ENCODE data around the gene STK24.
"Not testable (repeated sequence)": the region's sequence is repeated elsewhere in the genome, so short reads cannot be mapped to it uniquely, and the experiment has no call there.

Gene STK24

GRCh38 chr13:98582947-98583346 is 6.0 kb upstream of the STK24 start:
- no peak for DNase-seq

GRCh38 chr13:98581971-98582702 is 5.2 kb upstream of the STK24 start:
- DNase-seq, result no peak

- no peak for DNase-seq
Observed at GRCh38 chr13:98581381-98581780, 4.5 kb upstream of the STK24 start.

- no peak for DNase-seq
Observed at GRCh38 chr13:98580420-98580819, 3.5 kb upstream of the STK24 start.

- peak in 1 of 58 donors; percentile 57 for DNase-seq
Observed at GRCh38 chr13:98577836-98578285, 954 bp upstream of the STK24 start.

- DNase-seq, result peak in 18 of 58 donors; percentile 15 to 54 (median 32)
Observed at GRCh38 chr13:98576200-98576945, 534 bp downstream of the STK24 start.

- DNase-seq, result peak in 1 of 58 donors; percentile 6
Observed at GRCh38 chr13:98575904-98576199, 1.1 kb downstream of the STK24 start.

- DNase-seq, result no peak
Observed at GRCh38 chr13:98575009-98575903, 1.7 kb downstream of the STK24 start.

GRCh38 chr13:98571955-98572662 is 4.8 kb downstream of the STK24 start:
- DNase-seq, result no peak

- DNase-seq, result peak in 1 of 58 donors; percentile 13
Observed at GRCh38 chr13:98570929-98571372, 6.0 kb downstream of the STK24 start.

GRCh38 chr13:98569494-98570367 is 7.2 kb downstream of the STK24 start:
- DNase-seq, result not testable (repeated sequence)

GRCh38 chr13:98568918-98569317 is 8.0 kb downstream of the STK24 start:
- DNase-seq, result no peak

- no peak for DNase-seq
Observed at GRCh38 chr13:98567140-98567539, 9.8 kb downstream of the STK24 start.

GRCh38 chr13:98565726-98566565 is 11.0 kb downstream of the STK24 start:
- peak in 8 of 58 donors; percentile 8 to 41 (median 20) for DNase-seq

- DNase-seq, result no peak
Observed at GRCh38 chr13:98564204-98564603, 12.7 kb downstream of the STK24 start.

GRCh38 chr13:98563071-98563470 is 13.8 kb downstream of the STK24 start:
- DNase-seq, result no peak

GRCh38 chr13:98559169-98559568 is 17.7 kb downstream of the STK24 start:
- no peak for DNase-seq

GRCh38 chr13:98557937-98558792 is 18.7 kb downstream of the STK24 start:
- DNase-seq, result no peak

Data from anterior cingulate cortex (tissue), 58 donors.